GM12874 (cell line): ENCODE data around the gene TMEM40.

Source experiments
- CTCF ChIP-seq: IDR thresholded peaks from 2 replicates; pipeline ENCODE4 v1.5.1; 2011; ENCODE audit warnings: low read depth, mild to moderate bottlenecking, control low read depth, low read length, moderate library complexity; ENCODE audit not compliant: insufficient read depth

TMEM40 gene

GRCh38 chr3:12733566-12733965, 25.5 kb downstream of the TMEM40 start:
- TF ChIP-seq CTCF, result no peak

GRCh38 chr3:12730506-12731242, 28.4 kb downstream of the TMEM40 start:
- no peak for TF ChIP-seq CTCF

- TF ChIP-seq CTCF, result no peak
Observed at GRCh38 chr3:12729051-12729651, 29.9 kb downstream of the TMEM40 start.

DNA sequence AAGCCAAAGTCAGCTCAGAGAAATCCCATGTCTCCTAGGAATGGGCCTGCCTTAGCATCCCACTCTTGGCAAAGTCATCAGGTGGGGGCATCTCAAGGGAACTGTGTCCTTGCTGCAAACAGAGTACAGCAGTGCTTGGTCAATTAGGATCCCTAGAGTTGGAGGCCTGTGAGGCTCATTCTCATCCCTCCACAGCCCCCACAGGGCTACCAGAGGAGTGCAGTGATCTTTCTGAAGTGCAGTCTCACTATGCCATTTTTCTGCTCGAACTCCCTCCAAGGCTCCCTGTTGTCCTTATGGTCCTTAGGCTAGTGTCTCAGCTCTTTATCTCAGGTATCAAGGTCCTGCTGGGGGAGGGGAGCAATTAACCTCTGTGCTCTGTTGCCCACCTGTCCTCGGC, 31.1 kb downstream of the TMEM40 start:
- no peak for TF ChIP-seq CTCF

- TF ChIP-seq CTCF, result no peak
Observed at GRCh38 chr3:12727481-12727880, 31.6 kb downstream of the TMEM40 start.

DNA sequence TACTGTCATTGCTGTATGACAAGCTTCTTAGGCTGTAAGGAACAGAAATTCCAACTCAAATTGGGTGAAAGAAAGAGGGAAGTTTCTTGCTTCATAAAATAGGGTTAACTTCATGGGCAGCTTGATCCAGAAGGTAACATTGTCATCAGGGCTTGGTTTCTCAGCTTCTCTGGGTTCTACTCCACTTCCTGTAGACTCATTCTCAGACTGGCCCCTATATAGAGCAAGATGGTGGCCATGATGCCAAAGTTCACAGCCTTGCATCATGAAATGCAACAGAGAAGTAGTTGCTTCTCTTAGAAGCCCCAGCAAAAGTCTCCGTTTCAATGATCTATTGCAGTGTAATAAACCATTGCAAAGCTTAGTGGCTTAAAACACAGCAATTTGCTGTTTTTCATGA, 33.6 kb downstream of the TMEM40 start:
- TF ChIP-seq CTCF, result no peak

GRCh38 chr3:12724794-12725193, 34.3 kb downstream of the TMEM40 start:
- TF ChIP-seq CTCF, result no peak
